Measurements from ENCODE around the gene CDK6.

- TF ChIP-seq ELK1 (IDR thresholded peaks at IDR 0.05; ENCODE audit: low read depth, low read length) (no peak), HMGXB4 (CRISPR knock-in tag; IDR thresholded peaks at IDR 0.05; ENCODE audit: borderline replicate concordance) (no peak), REST (IDR thresholded peaks at IDR 0.05) (no peak)
Observed at GRCh38 chr7:92784935-92785334, 51.4 kb downstream of the CDK6 start.

Data from A549 (cell line).